Mucosa of rectum (tissue), 2 donors: ENCODE data around the gene MLLT1.

Source experiments
- H3K27ac ChIP-seq, 2 donors: one replicate each; pipeline ENCODE4 v1.7.0; 2013; ENCODE audit warnings: inconsistent platforms in 2 of 2, low read depth in 2 of 2, low read length in 2 of 2
- H3K27me3 ChIP-seq, 2 donors: one replicate each; pipeline ENCODE4 v1.7.0; 2013; ENCODE audit warnings: low read length in 2 of 2; ENCODE audit not compliant: control insufficient read depth in 2 of 2, insufficient read depth in 2 of 2
- H3K36me3 ChIP-seq, 2 donors: one replicate each; pipeline ENCODE4 v1.7.0; 2013; ENCODE audit warnings: low read length in 2 of 2; ENCODE audit not compliant: control insufficient read depth in 2 of 2, insufficient read depth in 2 of 2
- H3K4me1 ChIP-seq, 2 donors: one replicate each; pipeline ENCODE4 v1.7.0; 2013; ENCODE audit warnings: low read length in 2 of 2, mild to moderate bottlenecking in 1 of 2; ENCODE audit not compliant: control insufficient read depth in 2 of 2, insufficient read depth in 2 of 2
- H3K4me3 ChIP-seq, 2 donors: one replicate each; pipeline ENCODE4 v1.7.0; 2013; ENCODE audit warnings: low read length in 2 of 2
- H3K9ac ChIP-seq, 2 donors: one replicate each; pipeline ENCODE4 v1.7.0; 2013; ENCODE audit warnings: low read length in 2 of 2, low read depth in 1 of 2, mild to moderate bottlenecking in 1 of 2
- H3K9me3 ChIP-seq, 2 donors: one replicate each; pipeline ENCODE4 v1.7.0; 2013; ENCODE audit warnings: low read length in 2 of 2; ENCODE audit not compliant: control insufficient read depth in 2 of 2
- donor health status: healthy.
- donor health status: Normal muscosa, but diverticular disease.

The MLLT1 gene

DNA sequence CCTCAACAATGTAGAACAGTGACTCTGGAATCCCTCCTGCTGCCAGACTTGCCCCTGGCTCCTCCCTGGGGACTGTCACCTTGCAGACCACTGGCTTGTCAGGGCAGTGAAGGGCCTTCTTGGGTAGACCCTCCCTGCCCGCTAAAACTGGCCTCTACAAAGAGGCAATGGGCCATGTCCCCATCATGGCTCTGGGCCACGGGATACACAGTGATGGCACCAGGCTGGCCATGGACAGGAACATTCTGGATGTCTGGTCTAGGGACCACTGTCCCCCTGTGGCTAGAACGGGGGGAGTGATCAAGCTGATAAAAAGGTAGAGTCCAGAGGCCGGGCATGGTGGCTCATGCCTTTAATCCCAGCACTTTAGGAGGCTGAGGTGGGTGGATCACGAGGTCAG, 83.4 kb downstream of the MLLT1 start:
- Histone ChIP-seq H3K4me1 (peaks cover 4% of the 10 kb centered on the region in 2 donors), H3K9me3 (peaks cover 0 to 2% of the 10 kb centered on the region in 2 donors), H3K4me3 (no peak overlapping the region)

DNA sequence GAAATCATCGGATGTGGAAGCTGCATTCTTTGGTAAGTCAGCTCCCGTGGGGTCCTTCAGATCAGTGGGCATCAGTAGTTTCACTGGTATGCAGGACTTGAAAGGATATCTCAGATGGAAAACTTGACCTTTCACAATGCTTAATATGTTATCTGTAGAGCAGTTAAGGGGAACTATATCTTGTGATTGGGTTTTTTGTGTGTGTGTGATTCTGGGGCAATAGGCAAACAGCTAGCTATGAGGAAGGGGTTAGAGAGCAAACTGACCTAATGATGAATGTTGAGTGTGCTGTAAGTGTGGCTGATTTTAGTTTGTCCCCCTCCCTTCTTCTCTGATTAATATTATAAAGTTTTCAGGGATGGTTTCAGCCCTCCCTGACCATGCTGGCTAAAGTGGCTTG, 91.0 kb downstream of the MLLT1 start:
- Histone ChIP-seq H3K9me3 (peaks cover 2% of the 10 kb centered on the region in 2 donors), H3K9ac (no peak overlapping the region), H3K27ac (no peak overlapping the region), H3K4me1 (no peaks in the 10 kb centered on the region), H3K4me3 (no peak overlapping the region), H3K36me3 (no peaks in the 10 kb centered on the region), H3K27me3 (peaks cover 0 to 3% of the 10 kb centered on the region in 2 donors)

More for the DNA sequence above, 83.4 kb downstream of the MLLT1 start:
- Histone ChIP-seq H3K9ac (no peak overlapping the region), H3K36me3 (no peaks in the 10 kb centered on the region), H3K27ac (no peak overlapping the region), H3K27me3 (no peaks in the 10 kb centered on the region)

- Histone ChIP-seq H3K36me3 (no peaks in the 10 kb centered on the region), H3K27ac (no peak overlapping the region), H3K4me1 (no peaks in the 10 kb centered on the region), H3K4me3 (no peak overlapping the region), H3K9me3 (peaks cover under 1 to 2% of the 10 kb centered on the region in 2 donors), H3K27me3 (peaks cover 0 to 3% of the 10 kb centered on the region in 2 donors), H3K9ac (no peak overlapping the region)
Observed at GRCh38 chr19:6187374-6187773, 92.4 kb downstream of the MLLT1 start.

DNA sequence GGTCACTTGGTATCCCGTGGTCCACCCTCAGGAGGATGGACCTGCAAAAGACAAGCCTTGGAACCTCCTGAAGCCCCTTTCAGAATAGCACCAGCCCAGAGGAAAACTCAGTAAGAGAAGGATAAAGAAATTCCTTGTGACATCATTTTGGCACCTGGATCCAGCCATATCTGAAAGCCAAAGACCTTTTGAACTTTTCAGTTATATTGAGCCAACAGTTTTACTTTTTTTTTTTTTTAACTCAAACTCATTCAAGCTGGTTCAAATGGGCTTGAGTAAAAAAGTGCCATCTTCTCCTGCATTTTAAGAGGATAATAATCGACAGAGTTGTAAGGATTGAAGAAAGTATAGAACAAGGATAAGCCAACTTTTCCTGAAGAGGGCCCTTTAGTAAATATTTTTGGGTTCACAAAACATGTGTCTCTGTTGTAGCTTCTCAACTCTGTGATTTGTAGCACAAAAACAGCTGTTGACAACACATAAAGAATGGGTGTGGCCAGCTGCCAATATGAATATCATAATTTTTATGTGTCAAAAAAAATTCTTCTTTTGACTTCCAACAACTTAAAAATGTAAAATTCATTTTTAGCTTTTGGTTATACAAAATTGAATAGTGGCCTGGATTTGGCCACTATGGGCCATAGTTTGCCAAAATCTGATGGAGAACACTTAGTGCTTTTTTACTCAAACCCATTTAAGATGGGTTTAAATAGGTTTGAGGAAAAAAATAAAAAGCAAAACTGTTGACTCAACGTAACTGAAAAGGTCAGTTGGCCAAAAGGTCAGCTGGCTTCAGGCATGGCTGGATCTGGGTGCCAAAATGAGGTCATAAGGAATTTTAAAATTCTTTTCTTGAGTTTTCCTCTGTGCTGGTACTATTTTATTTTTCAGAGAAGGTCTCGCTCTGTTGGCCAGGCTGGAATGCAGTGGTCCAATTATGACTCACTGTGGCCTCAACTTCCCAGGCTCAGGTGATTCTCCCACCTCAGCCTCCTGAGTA, 93.6 kb downstream of the MLLT1 start:
- Histone ChIP-seq H3K4me1 (no peaks in the 10 kb centered on the region), H3K4me3 (no peak overlapping the region), H3K27ac (no peak overlapping the region), H3K27me3 (peaks cover 0 to 3% of the 10 kb centered on the region in 2 donors), H3K9ac (no peak overlapping the region), H3K9me3 (peaks cover 0 to 2% of the 10 kb centered on the region in 2 donors), H3K36me3 (no peaks in the 10 kb centered on the region)

GRCh38 chr19:6185093-6185834, 94.5 kb downstream of the MLLT1 start:
- Histone ChIP-seq H3K27ac (no peak overlapping the region), H3K4me1 (no peaks in the 10 kb centered on the region), H3K27me3 (peaks cover 0 to 3% of the 10 kb centered on the region in 2 donors), H3K9ac (no peak overlapping the region), H3K9me3 (peaks cover 0 to 2% of the 10 kb centered on the region in 2 donors), H3K36me3 (no peaks in the 10 kb centered on the region), H3K4me3 (no peak overlapping the region)

GRCh38 chr19:6181119-6181518, 98.7 kb downstream of the MLLT1 start:
- Histone ChIP-seq H3K27me3 (peaks cover 0 to 5% of the 10 kb centered on the region in 2 donors), H3K9me3 (no peaks in the 10 kb centered on the region), H3K4me3 (no peak overlapping the region), H3K36me3 (no peaks in the 10 kb centered on the region), H3K4me1 (no peaks in the 10 kb centered on the region), H3K9ac (no peak overlapping the region), H3K27ac (no peak overlapping the region)

DNA sequence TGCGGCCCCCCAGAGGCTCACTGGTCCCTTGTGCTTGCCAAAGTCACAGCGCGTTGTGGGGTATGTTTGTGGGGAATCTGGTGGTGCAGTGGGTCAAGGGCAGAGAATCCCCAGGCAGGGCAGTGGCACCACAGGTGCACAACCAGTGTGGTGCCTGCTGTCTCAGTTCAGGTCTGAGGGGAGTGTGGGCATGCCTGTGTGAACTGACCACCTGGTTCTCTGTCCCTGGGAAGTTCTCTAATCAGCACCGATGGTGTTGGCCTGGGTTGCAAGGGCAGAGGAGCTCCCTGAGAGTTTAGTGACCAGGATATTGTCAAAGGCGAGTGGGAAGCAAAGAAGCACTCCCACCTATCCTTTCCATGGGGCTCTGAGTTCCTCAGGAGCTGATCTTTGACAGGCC, 106.6 kb downstream of the MLLT1 start:
- no peak overlapping the region for H3K9ac ChIP-seq
- peaks cover 0 to 3% of the 10 kb centered on the region in 2 donors for H3K27me3 ChIP-seq
- no peaks in the 10 kb centered on the region for H3K36me3 ChIP-seq
- H3K9me3 ChIP-seq: no peaks in the 10 kb centered on the region
- no peak overlapping the region for H3K27ac ChIP-seq
- no peak overlapping the region for H3K4me3 ChIP-seq
- no peaks in the 10 kb centered on the region for H3K4me1 ChIP-seq

DNA sequence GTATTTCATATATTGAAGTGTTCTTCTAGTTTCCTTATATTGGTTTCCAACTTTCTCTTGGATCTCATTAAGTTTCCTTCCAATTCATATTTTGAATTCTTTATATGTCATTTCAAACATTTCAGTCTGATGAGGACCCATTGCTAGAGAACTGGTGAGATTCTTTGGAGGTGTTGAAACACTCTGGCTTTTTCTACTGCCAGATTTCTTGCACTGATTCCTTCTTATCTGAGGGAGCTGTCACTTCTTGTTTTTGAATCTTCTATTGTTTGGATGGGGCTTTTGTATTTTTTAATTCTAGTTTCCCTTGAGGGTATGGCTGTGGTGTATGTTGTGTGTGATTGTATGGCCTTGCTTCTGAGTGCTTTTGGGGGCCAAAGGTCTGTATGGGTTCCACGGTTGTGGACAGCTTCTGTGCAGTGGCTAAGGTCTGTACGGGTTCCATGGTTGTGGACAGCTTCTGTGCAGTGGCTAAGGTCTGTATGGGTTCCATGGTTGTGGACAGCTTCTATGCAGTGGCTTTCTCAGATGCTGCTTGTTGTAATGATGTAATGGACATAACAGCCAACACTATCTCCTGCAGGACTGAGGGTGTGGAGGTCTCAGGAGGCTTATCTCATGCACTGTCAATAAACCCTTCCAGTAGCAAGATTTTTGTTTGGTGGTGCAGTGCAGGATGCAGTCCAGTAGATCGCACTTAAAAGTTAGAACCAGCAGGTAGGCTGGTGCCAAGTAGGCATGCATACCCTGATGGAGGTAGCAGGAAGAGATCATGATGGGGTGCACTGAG, 107.5 kb downstream of the MLLT1 start:
- Histone ChIP-seq H3K9me3 (no peaks in the 10 kb centered on the region), H3K4me1 (no peaks in the 10 kb centered on the region), H3K36me3 (no peaks in the 10 kb centered on the region), H3K27me3 (peaks cover 0 to 3% of the 10 kb centered on the region in 2 donors), H3K9ac (no peak overlapping the region), H3K27ac (no peak overlapping the region), H3K4me3 (no peak overlapping the region)

GRCh38 chr19:6167115-6167514, 112.7 kb downstream of the MLLT1 start:
- Histone ChIP-seq H3K27me3 (no peaks in the 10 kb centered on the region), H3K27ac (no peak overlapping the region), H3K4me1 (no peaks in the 10 kb centered on the region), H3K9ac (no peak overlapping the region), H3K9me3 (no peaks in the 10 kb centered on the region), H3K4me3 (no peak overlapping the region), H3K36me3 (no peaks in the 10 kb centered on the region)
